H9 (cell line): ENCODE results near the gene TMEM237. TPM values are rescaled to one million over a fixed set of nuclear protein-coding genes. Genes with fewer than 3 reads are reported as not detected.

ENCODE experiments used
- DNase-seq: peaks from one replicate; pipeline ENCODE4 v3.0.0-alpha.2; 2017
- H2AFZ ChIP-seq: one replicate; pipeline ENCODE4 v1.6.1; 2013; ENCODE audit warnings: mild to moderate bottlenecking, low read length, control low read depth, moderate library complexity
- H2AK5ac ChIP-seq: 2 replicates; pipeline ENCODE4 v1.6.1; 2013; ENCODE audit warnings: low read length, control low read depth, mixed read lengths; ENCODE audit not compliant: insufficient read length
- H2BK120ac ChIP-seq: one replicate; pipeline ENCODE4 v1.6.1; 2013; ENCODE audit warnings: low read depth, mild to moderate bottlenecking, low read length, control low read depth, inconsistent platforms; ENCODE audit not compliant: poor library complexity, severe bottlenecking
- H2BK12ac ChIP-seq: 2 replicates; pipeline ENCODE4 v1.6.1; 2013; ENCODE audit warnings: low read length, control low read depth, mixed read lengths, low read depth; ENCODE audit not compliant: insufficient read length
- H2BK15ac ChIP-seq: 2 replicates; pipeline ENCODE4 v1.6.1; 2013; ENCODE audit warnings: low read depth, low read length, control low read depth
- H2BK20ac ChIP-seq: one replicate; pipeline ENCODE4 v1.6.1; 2013; ENCODE audit warnings: low read depth, mild to moderate bottlenecking, low read length, control low read depth, inconsistent platforms; ENCODE audit not compliant: poor library complexity, severe bottlenecking
- H2BK5ac ChIP-seq: 2 replicates; pipeline ENCODE4 v1.6.1; 2013; ENCODE audit warnings: low read length, control low read depth, mixed read lengths; ENCODE audit not compliant: insufficient read length
- H3K14ac ChIP-seq: 2 replicates; pipeline ENCODE4 v1.6.1; 2013; ENCODE audit warnings: low read length, control low read depth; ENCODE audit not compliant: insufficient read depth
- H3K18ac ChIP-seq: 2 replicates; pipeline ENCODE4 v1.6.1; 2013; ENCODE audit warnings: low read depth, mild to moderate bottlenecking, mixed read lengths, low read length, control low read depth; ENCODE audit not compliant: insufficient read length
- H3K23ac ChIP-seq: 2 replicates; pipeline ENCODE4 v1.6.1; 2013; ENCODE audit warnings: low read length, control low read depth, mixed read lengths, low read depth; ENCODE audit not compliant: insufficient read length
- H3K23me2 ChIP-seq: 2 replicates; pipeline ENCODE4 v1.6.1; 2013; ENCODE audit warnings: low read depth, mild to moderate bottlenecking, mixed read lengths, low read length, control low read depth; ENCODE audit not compliant: insufficient read length, poor library complexity, severe bottlenecking
- H3K27ac ChIP-seq: 2 replicates; pipeline ENCODE4 v1.5.1; 2013; ENCODE audit warnings: low read length, control low read depth, mixed read lengths, low read depth; ENCODE audit not compliant: insufficient read length
- H3K27me3 ChIP-seq: 2 replicates; pipeline ENCODE4 v1.6.1; 2013; ENCODE audit warnings: low read length, control low read depth, inconsistent platforms; ENCODE audit not compliant: insufficient read depth
- H3K4ac ChIP-seq: 2 replicates; pipeline ENCODE4 v1.6.1; 2013; ENCODE audit warnings: low read depth, mild to moderate bottlenecking, control low read depth, inconsistent platforms, low read length, moderate library complexity
- H3K4me1 ChIP-seq: 2 replicates; pipeline ENCODE4 v1.6.1; 2013; ENCODE audit warnings: low read length, control low read depth, inconsistent platforms; ENCODE audit not compliant: insufficient read depth
- H3K4me2 ChIP-seq: 2 replicates; pipeline ENCODE4 v1.6.1; 2013; ENCODE audit warnings: low read length, control low read depth, mixed read lengths; ENCODE audit not compliant: insufficient read length, insufficient read depth
- H3K56ac ChIP-seq: 2 replicates; pipeline ENCODE4 v1.6.1; 2013; ENCODE audit warnings: low read depth, mild to moderate bottlenecking, mixed read lengths, low read length, control low read depth; ENCODE audit not compliant: insufficient read length
- H3K79me1 ChIP-seq: 2 replicates; pipeline ENCODE4 v1.6.1; 2013; ENCODE audit warnings: low read depth, mild to moderate bottlenecking, moderate library complexity, low read length, control low read depth, inconsistent platforms; ENCODE audit not compliant: insufficient read depth, poor library complexity, severe bottlenecking
- H3K79me2 ChIP-seq: 2 replicates; pipeline ENCODE4 v1.6.1; 2013; ENCODE audit warnings: low read length, control low read depth, inconsistent platforms; ENCODE audit not compliant: insufficient read depth
- H3K9ac ChIP-seq: 2 replicates; pipeline ENCODE4 v1.6.1; 2013; ENCODE audit warnings: low read length, control low read depth, mixed read lengths; ENCODE audit not compliant: insufficient read length; ENCODE audit errors: extremely low read depth
- H3K9me3 ChIP-seq: one replicate; pipeline ENCODE4 v1.6.1; 2013; ENCODE audit warnings: low read depth, low read length, inconsistent platforms; ENCODE audit not compliant: control insufficient read depth
- H3T11ph ChIP-seq: one replicate; pipeline ENCODE4 v1.6.1; 2013; ENCODE audit warnings: mild to moderate bottlenecking, low read length, control low read depth, inconsistent platforms
- H4K20me1 ChIP-seq: one replicate; pipeline ENCODE4 v1.6.1; 2013; ENCODE audit not compliant: control insufficient read depth, insufficient read length, insufficient read depth
- H4K5ac ChIP-seq: 2 replicates; pipeline ENCODE4 v1.6.1; 2013; ENCODE audit warnings: low read depth, mild to moderate bottlenecking, mixed read lengths, low read length, control low read depth; ENCODE audit not compliant: insufficient read length
- H4K8ac ChIP-seq: replicated peaks from 2 replicates; pipeline ENCODE4 v1.6.1; 2013; ENCODE audit warnings: low read length, control low read depth, mixed read lengths, low read depth; ENCODE audit not compliant: insufficient read length
- H4K91ac ChIP-seq: 2 replicates; pipeline ENCODE4 v1.6.1; 2013; ENCODE audit warnings: low read depth, mild to moderate bottlenecking, moderate library complexity, mixed read lengths, low read length, control low read depth; ENCODE audit not compliant: insufficient read length
- H3K27ac Mint-ChIP-seq, 3 experiments: 2 replicates in 2 of 3; 3 replicates in 1 of 3; pipeline ENCODE4 v1.8.0; 2020 to 2021; ENCODE audit warnings: mixed read lengths in 3 of 3, mild to moderate bottlenecking in 1 of 3, moderate library complexity in 1 of 3
- H3K27me3 Mint-ChIP-seq: 2 replicates; pipeline ENCODE4 v1.8.0; 2021; ENCODE audit warnings: low read depth, mild to moderate bottlenecking, moderate library complexity, mixed read lengths
- H3K36me3 Mint-ChIP-seq, 3 experiments: 2 replicates in 2 of 3; 3 replicates in 1 of 3; pipeline ENCODE4 v1.8.0; 2020 to 2021; ENCODE audit warnings: low read depth in 3 of 3, mixed read lengths in 3 of 3; ENCODE audit not compliant: insufficient read depth in 1 of 3
- H3K4me1 Mint-ChIP-seq, 2 experiments: 2 replicates each; pipeline ENCODE4 v1.8.0; 2020; ENCODE audit warnings: mixed read lengths in 2 of 2
- H3K4me3 Mint-ChIP-seq, 2 experiments: 2 replicates in 1 of 2; 3 replicates in 1 of 2; pipeline ENCODE4 v1.8.0; 2020 to 2021; ENCODE audit warnings: mild to moderate bottlenecking in 2 of 2, mixed read lengths in 2 of 2, moderate library complexity in 1 of 2
- H3K9me3 Mint-ChIP-seq, 2 experiments: 2 replicates in 1 of 2; 3 replicates in 1 of 2; pipeline ENCODE4 v1.8.0; 2020; ENCODE audit warnings: mild to moderate bottlenecking in 2 of 2, mixed read lengths in 2 of 2, moderate library complexity in 1 of 2
- WGBS: extraction: QIAGEN DNeasy Blood & Tissue Kit; methylation state at CpG from one replicate; pipeline ENCODE4 v1.1.7; 2013; ENCODE audit warnings: missing lambda C conversion rate, low lambda C conversion rate, mixed read lengths; ENCODE audit not compliant: insufficient read length; ENCODE audit errors: extremely low coverage; 5-methylcytosine and 5-hydroxymethylcytosine counted together
- total RNA-seq: library from RNA; stranded (reverse); gene quantifications from 2 replicates; pipeline ENCODE4 v1.2.1, GENCODE V29; 2021
- TF ChIP-seq, protein P1 (sequence below): fragments of 200-600 bp; sonication (generic); conservative IDR thresholded peaks from 3 replicates; pipeline ENCODE4 v1.8.0; 2021; ENCODE audit warnings: antibody characterized with exemption, mild to moderate bottlenecking

The TMEM237 gene
- total RNA-seq, 1 experiment from 2014 or later = 37.7 TPM

DNA sequence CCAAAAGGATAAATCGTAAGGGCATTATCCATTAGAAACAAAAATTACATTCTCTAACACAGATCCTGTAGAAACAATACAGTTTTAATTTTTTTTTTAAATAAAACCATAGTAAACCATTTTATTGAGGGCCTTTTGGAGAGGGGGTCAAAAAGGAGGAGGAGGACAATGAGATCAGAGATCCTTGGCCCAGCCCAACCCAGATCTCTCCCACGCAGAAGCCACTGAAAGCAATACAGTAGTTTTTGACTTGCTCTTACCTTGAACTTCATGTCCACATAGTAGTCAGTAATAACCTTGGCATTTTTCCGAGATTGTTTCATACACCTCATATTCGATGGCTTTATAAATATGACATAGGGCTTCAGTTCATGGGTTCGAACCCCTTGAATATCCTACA is 4.1 kb upstream of the TMEM237 start:
- Histone ChIP-seq H3K4ac (no peak overlapping the region), H3K27me3 (no peaks in the 10 kb centered on the region), H2BK20ac (no peak overlapping the region), H3K23ac (no peak overlapping the region), H3K9me3 (no peaks in the 10 kb centered on the region), H3K27ac (no peak overlapping the region), H4K8ac (no peak overlapping the region), H2AFZ (no peak overlapping the region), H3K14ac (no peak overlapping the region), H3K4me2 (no peak overlapping the region), H2BK120ac (no peak overlapping the region), H4K20me1 (no peaks in the 10 kb centered on the region), H3K4me1 (no peaks in the 10 kb centered on the region), H3K79me2 (no peaks in the 10 kb centered on the region), H4K5ac (no peak overlapping the region), H3K9ac (no peak overlapping the region), H2BK5ac (no peak overlapping the region), H3T11ph (no peak overlapping the region), H3K18ac (no peak overlapping the region), H2BK12ac (no peak overlapping the region), H2AK5ac (no peak overlapping the region), H3K79me1 (no peaks in the 10 kb centered on the region), H3K56ac (no peak overlapping the region), H4K91ac (no peak overlapping the region), H3K23me2 (no peaks in the 10 kb centered on the region), H2BK15ac (no peak overlapping the region)
- Mint-ChIP-seq H3K4me3 (no peak overlapping the region), H3K27ac (no peak overlapping the region), H3K27me3 (no peaks in the 10 kb centered on the region; the same call in 1 of the 2 replicates), H3K36me3 (no peaks in the 10 kb centered on the region), H3K4me1 (peaks cover 11% of the 10 kb centered on the region in 2 experiments), H3K9me3 (no peaks in the 10 kb centered on the region)
- no peak for DNase-seq
- TF ChIP-seq, protein P1, sequence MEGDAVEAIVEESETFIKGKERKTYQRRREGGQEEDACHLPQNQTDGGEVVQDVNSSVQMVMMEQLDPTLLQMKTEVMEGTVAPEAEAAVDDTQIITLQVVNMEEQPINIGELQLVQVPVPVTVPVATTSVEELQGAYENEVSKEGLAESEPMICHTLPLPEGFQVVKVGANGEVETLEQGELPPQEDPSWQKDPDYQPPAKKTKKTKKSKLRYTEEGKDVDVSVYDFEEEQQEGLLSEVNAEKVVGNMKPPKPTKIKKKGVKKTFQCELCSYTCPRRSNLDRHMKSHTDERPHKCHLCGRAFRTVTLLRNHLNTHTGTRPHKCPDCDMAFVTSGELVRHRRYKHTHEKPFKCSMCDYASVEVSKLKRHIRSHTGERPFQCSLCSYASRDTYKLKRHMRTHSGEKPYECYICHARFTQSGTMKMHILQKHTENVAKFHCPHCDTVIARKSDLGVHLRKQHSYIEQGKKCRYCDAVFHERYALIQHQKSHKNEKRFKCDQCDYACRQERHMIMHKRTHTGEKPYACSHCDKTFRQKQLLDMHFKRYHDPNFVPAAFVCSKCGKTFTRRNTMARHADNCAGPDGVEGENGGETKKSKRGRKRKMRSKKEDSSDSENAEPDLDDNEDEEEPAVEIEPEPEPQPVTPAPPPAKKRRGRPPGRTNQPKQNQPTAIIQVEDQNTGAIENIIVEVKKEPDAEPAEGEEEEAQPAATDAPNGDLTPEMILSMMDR = no peak
- WGBS = no CpG with 5 or more reads among the region's 5 CpGs
